Head of caudate nucleus (tissue), 42 donors: Measurements from ENCODE around the gene STAC3.
A peak's percentile ranks its signal among the peaks of the same experiment; 100 is the strongest.
"Not testable (repeated sequence)": the region's sequence is repeated elsewhere in the genome, so short reads cannot be mapped to it uniquely, and the experiment has no call there.

Experiments
- DNase-seq, 42 donors: peaks; one replicate each; pipeline versions ENCODE4 v3.0.0 to v3.0.0-alpha.2; 2020 to 2021; ENCODE audit warnings: mixed read lengths in 7 of 42
- intact Hi-C: fragments of 100-400 bp; cut with DNase I; formaldehyde crosslinking; loops from one replicate; pipeline ENCODE4 v1.15.0; 2022

Gene STAC3

DNA sequence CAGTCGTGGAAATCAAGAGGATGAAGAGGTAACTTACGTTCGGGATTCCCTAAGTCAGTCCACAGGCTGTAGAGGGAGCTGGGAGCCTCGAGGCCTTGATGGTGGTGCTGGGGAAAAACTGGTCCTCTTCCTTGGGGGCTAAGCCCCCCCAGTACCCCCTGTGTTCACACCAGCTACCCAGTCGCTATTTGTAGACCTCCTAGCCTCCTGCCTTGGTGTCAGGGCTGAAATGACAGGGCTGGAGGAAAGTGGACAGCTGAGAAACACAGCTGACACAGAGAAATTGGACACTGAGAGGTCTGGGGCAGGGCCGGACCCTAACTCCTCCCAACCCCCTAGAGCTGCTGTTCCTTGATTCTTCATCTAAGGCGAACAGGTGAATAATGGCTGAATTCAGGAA, at the start of gene STAC3:
Gene STAC3, minus strand, starts transcription at position 232 of the 400 bp plus-strand sequence. CDS start 1,551 bp downstream, outside the sequence.
- peak in 1 of 42 donors; percentile 1 for DNase-seq

DNA sequence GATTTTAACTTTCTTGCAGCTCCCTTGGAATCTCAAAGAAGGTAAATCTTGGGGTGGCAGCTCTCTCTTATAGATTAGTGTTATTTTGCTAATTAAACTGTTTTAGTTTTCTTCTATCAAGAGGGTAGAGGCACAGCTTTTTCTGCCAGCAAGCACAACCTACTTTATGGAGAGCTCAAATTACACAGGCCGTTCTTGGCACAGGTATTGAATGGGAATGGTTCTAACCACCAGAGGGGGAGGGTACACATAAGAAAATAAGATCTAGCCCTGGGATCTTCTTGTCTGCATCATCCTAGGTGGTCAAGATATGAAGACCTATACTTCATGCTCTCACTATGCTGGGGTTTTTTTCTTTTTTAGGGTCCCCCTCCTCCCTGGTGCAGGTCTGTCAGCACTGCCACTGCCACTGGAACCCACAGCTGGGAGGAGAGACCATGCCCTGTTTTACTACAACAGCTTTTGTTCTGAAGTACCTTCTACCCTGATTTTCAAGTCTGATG, 48.6 kb upstream of the STAC3 start:
- no peak for DNase-seq
- intact Hi-C loops: no loop called here

More for the DNA sequence above, at the start of gene STAC3:
- intact Hi-C loops: no loop called here

DNA sequence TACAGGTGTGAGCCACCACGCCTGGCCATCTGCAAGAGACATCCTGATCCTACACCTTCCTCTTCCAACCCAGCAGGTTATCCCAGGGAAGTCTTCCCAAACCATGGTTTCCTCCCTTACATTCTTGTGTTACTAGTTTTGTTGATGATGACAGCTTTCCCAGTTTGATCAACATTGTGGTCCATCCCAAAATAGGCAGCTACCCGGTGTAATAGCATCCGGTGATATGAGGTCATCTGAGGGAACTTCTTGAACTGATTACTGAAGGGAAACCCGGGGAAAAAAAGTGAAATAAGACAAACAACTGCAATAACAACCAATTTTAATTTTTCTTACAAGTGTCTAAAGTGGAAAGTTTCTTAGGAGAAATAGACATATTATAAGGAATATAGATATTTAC, 45.3 kb upstream of the STAC3 start:
- DNase-seq: no peak
- intact Hi-C loops: no loop called here

DNA sequence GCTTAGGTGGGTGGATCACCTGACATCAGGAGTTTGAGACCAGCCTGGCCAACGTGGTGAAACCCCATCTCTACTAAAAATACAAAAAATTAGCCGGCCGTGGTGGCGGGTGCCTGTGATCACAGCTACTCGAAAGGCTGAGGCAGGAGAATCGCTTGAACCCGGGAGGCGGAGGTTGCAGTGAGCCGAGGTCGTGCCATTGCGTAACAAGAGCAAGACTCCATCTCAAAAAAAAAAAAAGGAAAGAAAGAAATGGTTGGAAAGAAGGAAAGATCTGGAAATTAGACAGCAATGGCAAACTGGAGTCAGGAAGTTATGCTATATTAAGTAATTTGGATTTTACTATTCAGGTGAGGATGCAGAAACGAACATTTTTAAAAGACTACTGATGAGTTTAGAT, 31.1 kb upstream of the STAC3 start:
- DNase-seq, intact Hi-C loops: not testable (repeated sequence)

DNA sequence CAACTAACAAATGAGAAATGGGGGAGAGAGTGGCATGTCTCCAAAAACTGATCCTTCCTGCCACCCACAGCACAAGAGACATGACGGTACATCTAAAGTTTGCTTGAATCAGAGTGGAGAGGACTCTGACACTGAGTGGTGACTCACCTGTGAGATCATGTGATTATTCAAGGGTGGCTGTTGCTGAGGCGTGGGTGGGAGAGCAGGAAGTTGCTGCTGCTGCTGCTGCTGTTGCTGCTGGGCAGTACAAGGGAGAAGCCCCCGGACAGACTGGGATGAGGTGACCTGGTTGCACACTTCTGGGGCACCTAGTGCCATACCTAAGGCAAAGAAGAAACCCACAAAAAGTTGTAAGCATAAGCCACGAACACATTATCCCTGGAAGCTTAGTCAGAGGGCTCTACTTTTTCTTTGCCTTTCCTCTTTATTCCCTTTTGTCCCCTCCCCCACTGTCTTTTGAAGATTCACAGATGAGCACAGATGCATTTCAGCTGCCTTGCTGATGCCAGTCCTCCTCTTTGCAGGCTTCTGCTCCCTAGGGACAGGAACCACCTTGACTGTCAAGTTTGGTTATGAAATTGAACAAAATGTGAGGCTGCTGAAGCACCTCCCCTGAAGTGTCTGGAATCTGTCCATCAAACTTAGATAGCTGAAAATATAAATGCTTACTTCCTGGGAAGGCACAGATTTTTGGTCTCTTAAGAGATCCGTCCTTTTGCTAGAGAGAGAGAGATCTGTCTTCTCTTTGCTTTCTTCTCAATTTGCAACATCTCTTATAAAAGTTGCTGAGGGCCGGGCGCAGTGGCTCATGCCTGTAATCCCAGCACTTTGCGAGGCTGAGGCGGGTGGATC, 29.4 kb upstream of the STAC3 start:
- intact Hi-C loops: no loop called here
- DNase-seq: peak; percentile 38 to 93 (median 73)

DNA sequence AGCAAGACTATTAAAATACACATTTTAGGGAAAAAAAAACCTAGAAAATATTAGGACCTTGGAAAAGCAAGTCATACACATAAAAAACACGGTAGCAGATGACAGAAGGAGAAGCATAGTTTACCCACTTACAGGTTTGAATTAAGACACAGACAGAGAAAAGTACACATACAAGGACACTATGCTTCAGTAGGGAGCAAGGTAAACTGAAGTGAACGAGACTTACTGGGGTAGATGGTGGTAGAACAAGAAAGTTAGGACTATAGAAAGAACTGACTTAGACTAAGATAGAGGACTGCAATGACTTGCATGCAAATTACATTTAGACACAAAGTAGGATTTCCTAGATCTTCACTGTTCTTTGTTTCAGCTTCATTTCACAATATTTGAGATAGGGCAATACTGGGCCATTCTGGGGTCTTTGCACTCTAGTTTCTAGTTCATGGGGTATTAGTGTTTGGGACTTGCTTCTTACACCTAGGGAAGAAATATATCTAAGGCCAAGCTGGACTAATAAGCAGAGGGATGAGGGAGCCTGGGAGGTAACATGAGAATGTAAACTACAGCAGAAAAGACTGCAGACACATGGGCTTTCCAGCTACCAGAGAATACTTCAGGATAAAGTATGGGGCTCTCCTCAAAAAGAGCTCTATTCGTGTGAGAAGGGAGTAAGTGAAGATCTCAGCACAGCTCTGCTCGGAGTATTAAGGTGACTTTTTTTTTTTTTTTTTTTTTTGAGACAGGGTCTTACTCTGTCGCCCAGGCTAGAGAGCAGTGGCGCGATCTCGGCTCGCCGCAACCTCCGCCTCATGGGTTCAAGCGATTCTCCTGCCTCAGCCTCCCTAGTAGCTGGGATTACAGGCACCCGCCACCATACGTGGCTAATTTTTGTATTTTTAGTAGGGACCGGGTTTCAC, 27.7 kb upstream of the STAC3 start:
- no peak for DNase-seq
- intact Hi-C loops: no loop called here

DNA sequence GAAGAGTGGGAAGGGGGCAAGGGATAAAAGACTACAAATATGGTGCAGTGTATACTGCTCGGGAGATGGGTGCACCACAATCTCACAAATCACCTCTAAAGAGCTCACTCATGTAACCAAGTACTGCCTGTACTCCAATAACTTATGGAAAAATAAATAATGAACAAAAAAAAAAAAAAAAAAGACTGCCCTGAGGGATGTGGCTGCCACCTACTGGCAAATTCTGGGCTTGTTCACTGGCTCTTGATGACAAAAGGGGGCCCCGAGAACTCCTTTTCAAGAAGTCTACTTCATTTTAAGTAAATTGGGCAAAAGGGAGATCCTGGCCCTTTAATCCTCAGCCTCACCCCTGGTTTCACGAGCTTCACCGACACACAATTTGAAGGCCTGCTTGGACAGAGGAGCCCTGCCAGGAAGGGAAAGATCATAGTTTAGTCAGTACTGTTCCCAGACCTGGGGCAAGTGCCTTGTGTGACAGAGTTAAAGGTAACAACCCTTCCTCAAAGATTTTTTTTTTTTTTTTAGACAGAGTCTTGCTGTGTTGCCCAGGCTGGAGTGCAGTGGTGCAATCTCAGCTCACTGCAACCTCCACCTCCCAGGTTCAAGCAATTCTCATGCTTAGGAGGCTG, 26.1 kb upstream of the STAC3 start:
- intact Hi-C loops: no loop called here
- DNase-seq: peak in 8 of 42 donors; percentile 12 to 46 (median 24)

DNA sequence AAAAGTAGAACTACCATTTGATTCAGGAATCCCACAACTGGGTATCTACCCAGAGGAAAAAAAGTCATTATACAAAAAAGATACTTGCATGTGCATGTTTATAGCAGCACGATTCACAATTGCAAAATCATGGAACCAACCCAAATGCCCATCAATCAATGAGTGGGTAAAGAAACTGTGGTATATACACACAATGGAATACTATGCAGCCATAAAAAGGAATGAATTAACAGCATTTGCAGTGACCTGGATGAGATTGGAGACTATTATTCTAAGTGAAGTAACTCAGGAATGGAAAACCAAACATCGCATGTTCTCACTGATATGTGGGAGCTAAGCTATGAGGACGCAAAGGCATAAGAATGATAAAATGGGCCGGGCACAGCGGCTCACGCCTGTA, 25.2 kb upstream of the STAC3 start:
- DNase-seq, intact Hi-C loops: not testable (repeated sequence)

DNA sequence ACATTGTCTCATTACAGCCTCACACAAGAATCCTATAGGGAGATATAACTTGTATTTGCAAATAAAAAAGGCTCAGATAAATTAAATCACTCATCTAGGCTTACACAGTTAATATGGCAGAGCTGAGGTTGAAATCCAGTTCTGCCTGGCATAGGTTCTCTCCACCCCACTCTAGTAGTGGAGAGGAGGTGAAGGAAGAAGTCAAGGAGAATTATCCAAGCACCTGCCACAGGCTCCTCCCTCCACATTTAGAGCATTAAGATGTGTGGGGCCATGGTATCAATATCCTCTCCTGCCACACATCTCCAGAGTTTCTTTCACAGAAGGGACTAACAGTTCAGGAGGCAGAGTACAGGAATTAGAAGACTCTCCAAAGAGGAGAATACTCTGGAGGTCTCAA, 22.5 kb upstream of the STAC3 start:
- intact Hi-C loops: no loop called here
- no peak for DNase-seq

DNA sequence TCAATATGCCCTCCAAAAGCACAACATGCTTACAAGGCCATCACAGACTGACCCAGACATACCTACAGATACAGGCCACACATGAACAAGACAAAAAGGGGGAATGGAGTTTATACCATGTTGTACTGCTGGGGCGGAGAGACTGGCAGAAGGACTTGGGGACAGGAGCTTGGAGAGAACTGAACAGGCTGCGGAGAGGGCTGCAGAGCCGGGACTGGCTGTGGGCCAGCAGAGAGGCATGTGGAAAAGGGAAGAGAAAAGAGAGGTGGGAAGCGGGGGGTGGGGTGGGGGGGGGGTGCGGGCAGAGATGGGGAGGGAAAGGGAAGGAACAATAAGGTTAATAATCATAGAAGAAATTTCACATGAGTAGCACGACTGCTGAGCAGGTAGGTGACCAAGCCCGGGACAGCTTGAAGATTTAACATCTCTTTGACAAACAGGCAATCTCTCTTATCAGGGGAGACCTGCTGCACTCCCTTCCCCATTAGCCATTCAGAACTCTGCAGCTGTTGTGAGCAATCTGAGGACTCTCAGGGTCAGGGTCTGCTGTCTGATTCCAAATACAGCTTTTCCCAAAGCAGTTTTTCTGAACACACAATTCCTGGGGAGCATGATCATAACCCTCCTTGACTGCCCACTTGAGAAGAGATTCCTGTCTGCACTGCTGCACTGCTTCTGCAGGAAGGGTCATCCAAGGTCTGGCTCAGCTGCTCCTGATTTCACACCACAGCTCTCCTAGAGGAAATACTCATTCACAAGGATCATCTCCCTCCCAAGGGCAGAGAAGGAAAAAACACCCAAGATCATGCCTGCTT, 21.6 kb upstream of the STAC3 start:
- intact Hi-C loops: no loop called here

DNA sequence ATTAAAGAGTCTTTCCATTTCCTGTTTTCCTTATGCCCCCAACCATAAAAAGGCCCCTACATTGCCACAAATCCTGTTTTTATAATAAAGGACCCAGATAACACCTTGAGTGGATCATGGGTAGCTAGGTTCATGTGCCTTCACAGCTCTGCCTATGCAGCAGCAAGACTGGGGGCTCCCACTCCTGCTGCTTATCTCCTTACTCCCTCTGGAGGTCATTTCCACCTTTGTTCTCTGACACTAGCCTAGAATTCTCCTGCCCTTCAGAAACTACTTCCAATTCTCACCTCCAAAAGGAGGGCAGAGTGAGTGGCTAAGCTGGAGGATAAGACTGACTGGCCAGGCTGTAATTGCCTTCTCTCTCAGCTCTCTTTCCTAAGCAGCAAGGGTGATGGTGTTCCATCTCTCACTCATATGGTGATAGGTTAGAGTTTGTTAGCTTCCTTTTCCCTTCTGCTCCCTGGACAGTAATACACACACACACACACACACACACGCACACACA, 20.0 kb upstream of the STAC3 start:
- no peak for DNase-seq
- intact Hi-C loops: no loop called here

More for the DNA sequence above, 21.6 kb upstream of the STAC3 start:
- DNase-seq: no peak

DNA sequence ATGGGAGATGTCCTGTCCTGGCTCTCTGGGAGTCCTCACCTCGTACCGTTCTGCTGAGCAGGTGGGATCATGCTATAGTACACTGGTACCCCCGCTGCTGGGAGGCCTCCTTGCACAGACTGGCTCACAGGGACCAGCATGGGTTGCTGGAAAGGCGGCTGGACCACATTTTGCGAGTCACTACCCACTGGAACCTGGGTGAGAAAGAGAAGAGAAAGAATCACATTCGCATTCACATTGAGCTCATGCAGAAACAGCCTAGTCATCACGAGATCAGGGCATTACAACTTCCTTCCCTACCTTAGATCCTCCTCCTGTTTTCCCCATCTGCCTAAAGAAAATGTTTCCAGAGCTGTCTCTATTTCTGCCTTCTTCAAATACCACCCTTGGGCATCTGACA, 17.3 kb upstream of the STAC3 start:
- intact Hi-C loops: no loop called here

DNA sequence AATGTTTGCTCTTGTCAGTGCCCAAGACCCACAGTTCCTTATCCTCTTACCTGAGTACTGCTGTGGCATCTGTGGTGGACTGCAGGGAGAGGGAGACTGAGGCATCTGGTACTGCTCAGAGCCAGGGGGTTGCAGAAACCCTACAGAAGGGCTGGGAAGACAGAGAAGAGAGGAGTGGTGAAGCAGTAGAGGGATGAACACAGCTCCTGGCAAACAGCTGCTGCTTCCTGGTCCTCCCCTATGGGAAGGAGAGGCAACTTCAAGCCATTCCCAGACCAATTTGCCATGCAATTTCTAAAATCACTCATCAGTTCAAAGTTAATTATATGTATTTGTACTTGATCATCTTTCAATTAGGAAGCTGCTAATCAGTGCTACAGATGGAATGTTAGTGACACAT, 15.7 kb upstream of the STAC3 start:
- intact Hi-C loops: no loop called here
- no peak for DNase-seq

More for the DNA sequence above, 17.3 kb upstream of the STAC3 start:
- no peak for DNase-seq

DNA sequence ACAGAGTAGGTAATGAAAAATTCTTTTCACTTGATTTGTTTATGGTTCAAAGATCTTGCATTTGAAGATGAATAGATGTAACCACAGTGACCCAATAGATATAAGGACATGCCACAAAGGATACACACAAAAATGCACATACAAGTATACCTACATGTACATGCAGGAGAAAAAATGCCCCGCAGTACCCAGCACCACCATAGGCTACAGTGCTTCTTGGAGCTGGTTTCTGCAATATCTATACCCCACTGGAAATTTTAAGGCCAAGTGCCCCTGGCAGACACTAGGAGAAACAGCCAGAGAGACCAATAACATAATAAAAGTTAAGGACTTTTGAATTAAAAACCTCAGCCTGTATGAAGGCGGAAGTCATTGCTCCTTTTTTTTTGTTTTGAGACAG, 12.1 kb upstream of the STAC3 start:
- intact Hi-C loops: no loop called here
- DNase-seq: no peak

DNA sequence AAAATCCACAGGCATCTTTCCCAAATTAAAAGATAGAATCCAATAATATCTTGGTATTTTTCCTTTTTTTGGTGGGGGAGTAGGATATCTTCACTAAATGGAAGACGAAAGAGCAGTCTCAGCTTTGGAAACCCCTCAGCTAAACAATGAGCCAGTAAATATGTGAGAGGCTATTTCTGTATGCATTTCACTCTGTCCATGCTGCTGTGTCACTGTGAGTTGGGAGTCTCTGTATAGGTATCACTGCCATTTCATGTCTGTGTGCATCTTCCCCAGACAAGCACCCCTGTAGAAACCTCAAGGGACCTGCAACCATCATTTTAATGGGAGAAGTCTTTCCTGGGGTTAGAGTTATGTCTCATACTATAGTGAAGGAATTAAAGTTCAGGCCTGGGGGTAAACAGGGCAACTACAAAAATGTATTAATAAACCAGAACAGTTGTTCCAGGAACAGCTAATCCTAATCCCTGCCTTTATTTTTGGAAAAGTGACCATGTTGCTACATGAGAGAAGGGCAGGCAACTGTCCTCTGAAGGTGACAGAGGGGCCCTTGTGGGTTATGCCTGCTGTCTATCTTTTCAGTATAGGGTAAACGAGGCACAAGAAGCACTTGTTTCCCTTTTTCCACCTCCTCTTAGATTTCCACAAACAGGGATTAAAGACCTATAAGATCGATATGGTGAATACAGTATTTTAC, 11.3 kb upstream of the STAC3 start:
- no peak for DNase-seq
- intact Hi-C loops: no loop called here

DNA sequence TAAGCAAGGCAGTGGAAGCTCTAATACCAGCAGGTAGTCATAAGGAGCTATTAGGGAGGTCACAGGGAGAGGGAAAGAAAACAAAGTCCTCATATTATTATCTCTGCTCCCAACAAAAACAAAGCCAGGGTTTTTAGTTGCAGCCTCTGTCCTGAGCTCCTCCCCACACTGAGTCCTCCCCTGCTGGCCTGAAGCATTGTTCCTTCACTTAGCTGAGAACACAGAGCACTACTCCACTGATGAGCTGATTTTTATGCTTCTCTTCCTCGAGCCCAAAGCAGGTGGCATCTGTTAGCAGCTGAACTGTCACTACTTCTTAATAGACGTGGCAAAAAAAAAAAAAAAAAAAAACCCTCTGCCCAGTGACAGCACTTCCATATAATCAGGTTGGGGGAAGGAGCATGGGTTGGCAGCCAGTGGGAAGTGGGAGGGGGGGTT, 10.5 kb upstream of the STAC3 start:
- intact Hi-C loops: no loop called here

DNA sequence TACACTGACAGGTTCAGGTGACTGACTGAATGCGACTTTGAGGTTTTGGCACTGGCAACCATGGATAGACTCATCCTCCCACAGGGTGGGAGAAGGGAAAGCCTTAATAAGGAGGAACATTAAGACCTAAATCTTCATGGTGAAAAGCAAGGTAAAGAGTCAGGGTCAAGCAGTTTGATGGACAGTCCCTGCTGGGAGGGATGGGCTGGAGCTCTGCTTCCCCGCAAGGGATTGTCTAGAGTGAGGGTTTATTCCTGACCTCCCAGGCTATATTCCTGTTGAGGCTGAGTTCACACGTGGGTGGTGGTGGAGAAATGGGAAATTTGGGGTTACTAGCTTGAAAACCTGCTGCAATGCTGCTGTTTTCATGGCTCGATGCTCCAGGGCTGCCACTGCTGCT, 9.4 kb upstream of the STAC3 start:
- intact Hi-C loops: no loop called here
- no peak for DNase-seq

More for the DNA sequence above, 10.5 kb upstream of the STAC3 start:
- DNase-seq: no peak
